Neutrophil (primary cell): ENCODE data around the gene HPSE2.

ENCODE experiments used
- H3K27ac ChIP-seq: fragments of 200-600 bp; sonication (generic); 2 replicates; pipeline ENCODE4 v1.5.1; 2016; ENCODE audit warnings: mild to moderate bottlenecking, moderate library complexity
- H3K27me3 ChIP-seq: fragments of 200-600 bp; sonication (generic); 2 replicates; pipeline ENCODE4 v1.6.0; 2016; ENCODE audit warnings: mild to moderate bottlenecking
- H3K36me3 ChIP-seq: fragments of 200-600 bp; sonication (generic); 2 replicates; pipeline ENCODE4 v1.5.1; 2017
- H3K4me1 ChIP-seq, 2 experiments: fragments of 200-600 bp in 1 of 2; sonication (generic) in 1 of 2; 1 replicate in 1 of 2; 2 replicates in 1 of 2; pipeline versions ENCODE4 v1.5.1 to v1.6.1; 2013 to 2016; ENCODE audit warnings: low read depth in 1 of 2, low read length in 1 of 2, mild to moderate bottlenecking in 1 of 2, moderate library complexity in 1 of 2; ENCODE audit not compliant: control insufficient read depth in 1 of 2, insufficient read depth in 1 of 2
- H3K4me3 ChIP-seq, 2 experiments: fragments of 200-600 bp in 1 of 2; sonication (generic) in 1 of 2; 1 replicate in 1 of 2; 2 replicates in 1 of 2; pipeline ENCODE4 v1.5.1; 2013 to 2016; ENCODE audit warnings: low read depth in 1 of 2, low read length in 1 of 2, mild to moderate bottlenecking in 1 of 2, moderate library complexity in 1 of 2
- H3K9me3 ChIP-seq: fragments of 200-600 bp; sonication (generic); 2 replicates; pipeline ENCODE4 v1.5.1; 2016
- TF ChIP-seq, protein P1 (sequence below): fragments of 200-600 bp; sonication (generic); IDR thresholded peaks from 2 replicates; pipeline ENCODE4 v1.5.1; 2016; ENCODE audit warnings: antibody characterized with exemption

HPSE2 gene

DNA sequence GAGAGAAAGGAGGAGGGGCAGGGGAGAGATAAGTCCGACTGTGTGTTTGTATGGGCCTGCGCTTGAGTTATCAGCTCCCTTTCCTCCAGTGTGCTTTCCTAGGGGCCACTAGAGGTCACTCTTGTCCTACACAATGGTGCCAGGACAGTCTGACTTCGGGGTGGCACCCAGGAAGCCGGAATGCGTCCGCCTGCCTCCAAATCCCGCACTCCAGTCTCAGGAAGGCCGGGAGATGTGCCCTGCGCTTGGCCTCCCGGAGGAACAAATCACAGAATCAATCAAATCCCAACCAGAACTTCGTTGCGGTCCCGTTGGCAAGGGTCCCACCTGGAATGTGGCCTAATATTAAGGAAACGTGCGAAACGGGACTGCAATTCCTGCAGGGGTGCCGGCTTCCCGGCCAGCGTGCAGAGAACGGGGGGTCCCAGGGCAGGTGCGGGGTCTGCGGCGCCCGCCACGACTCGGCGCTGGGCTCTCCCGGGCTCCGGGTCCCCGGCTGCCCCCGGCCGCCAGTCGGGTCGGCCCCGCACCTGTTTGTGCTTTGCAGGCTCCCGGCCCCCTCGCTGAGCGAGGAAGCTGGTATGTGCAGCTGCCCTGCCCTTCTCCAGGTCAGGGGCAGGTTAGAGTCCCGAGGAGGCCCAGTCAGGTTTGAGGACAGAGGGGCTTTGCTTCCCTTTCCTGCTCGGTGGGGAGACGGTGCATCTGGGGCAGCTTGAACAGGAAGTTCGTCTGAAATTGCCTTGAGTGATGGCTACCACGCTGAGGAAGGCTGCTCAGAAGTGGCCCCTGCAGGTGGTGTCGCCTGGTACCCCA is 767.9 kb downstream of the HPSE2 start:
- Histone ChIP-seq H3K4me3 (peak overlapping the region; percentile 39 to 56), H3K27me3 (peaks cover 74% of the 10 kb centered on the region), H3K4me1 (peaks cover 5 to 7% of the 10 kb centered on the region in 2 experiments), H3K27ac (no peak overlapping the region), H3K9me3 (no peaks in the 10 kb centered on the region), H3K36me3 (no peaks in the 10 kb centered on the region)
- TF ChIP-seq, protein P1, sequence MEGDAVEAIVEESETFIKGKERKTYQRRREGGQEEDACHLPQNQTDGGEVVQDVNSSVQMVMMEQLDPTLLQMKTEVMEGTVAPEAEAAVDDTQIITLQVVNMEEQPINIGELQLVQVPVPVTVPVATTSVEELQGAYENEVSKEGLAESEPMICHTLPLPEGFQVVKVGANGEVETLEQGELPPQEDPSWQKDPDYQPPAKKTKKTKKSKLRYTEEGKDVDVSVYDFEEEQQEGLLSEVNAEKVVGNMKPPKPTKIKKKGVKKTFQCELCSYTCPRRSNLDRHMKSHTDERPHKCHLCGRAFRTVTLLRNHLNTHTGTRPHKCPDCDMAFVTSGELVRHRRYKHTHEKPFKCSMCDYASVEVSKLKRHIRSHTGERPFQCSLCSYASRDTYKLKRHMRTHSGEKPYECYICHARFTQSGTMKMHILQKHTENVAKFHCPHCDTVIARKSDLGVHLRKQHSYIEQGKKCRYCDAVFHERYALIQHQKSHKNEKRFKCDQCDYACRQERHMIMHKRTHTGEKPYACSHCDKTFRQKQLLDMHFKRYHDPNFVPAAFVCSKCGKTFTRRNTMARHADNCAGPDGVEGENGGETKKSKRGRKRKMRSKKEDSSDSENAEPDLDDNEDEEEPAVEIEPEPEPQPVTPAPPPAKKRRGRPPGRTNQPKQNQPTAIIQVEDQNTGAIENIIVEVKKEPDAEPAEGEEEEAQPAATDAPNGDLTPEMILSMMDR: peak; percentile 34

DNA sequence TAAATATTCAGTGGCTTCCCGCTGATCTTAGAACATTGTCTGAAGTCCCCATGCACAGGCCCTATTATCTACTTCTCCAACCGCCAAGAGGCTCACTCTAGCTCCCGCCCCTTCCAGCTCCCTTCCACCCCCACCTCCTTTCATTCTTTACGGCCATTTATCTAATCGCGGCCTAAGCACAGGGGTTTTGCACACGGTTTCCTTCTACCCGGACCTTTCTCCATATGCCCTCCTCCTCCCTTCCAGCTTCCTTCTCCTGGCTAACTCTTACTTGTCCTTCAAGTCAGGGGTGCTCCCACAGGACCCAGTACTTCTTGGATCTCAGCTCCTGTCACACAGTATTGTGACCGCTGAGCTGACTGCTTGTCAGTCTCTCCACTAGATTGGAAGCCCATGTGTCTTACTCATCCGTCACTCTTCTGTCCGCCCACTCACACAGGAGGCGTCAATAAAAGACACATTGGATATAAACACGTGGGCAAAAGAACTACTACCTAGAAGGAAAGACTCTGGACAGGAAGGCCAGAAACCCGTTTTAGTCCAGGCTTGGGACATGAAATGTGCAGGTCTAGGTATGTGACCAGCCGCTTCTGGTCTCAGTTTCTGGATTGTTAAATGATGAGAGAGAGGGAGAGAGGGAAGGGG is 768.7 kb downstream of the HPSE2 start:
- Histone ChIP-seq H3K9me3 (no peaks in the 10 kb centered on the region), H3K4me1 (peaks cover 5 to 7% of the 10 kb centered on the region in 2 experiments), H3K27me3 (peaks cover 69% of the 10 kb centered on the region), H3K36me3 (no peaks in the 10 kb centered on the region), H3K27ac (no peak overlapping the region), H3K4me3 (peak overlapping the region in 1 of 2 experiments; percentile 56)
- TF ChIP-seq, protein P1: no peak

DNA sequence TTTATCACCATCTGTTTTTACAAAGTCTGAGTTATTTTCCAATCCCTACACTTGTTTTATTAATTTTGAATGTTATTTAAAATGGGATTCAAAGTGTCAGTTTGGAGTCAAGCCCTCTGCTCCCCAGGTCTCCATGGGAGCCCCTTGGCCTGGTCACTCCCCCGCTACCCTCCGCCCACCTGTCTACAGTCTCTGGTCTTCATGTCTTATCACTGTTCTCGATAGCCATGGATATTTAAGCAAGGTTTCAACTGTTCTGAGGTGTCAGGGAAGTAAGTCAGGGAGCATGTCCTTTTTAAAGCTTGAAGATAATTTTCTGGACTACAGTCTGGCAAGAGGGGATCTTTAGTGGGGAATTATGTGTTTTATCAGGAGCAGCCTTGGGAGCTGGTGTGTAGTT is 769.8 kb downstream of the HPSE2 start:
- Histone ChIP-seq H3K9me3 (no peaks in the 10 kb centered on the region), H3K4me3 (no peak overlapping the region), H3K27ac (no peak overlapping the region), H3K27me3 (peaks cover 58% of the 10 kb centered on the region), H3K36me3 (no peaks in the 10 kb centered on the region), H3K4me1 (peaks cover 5 to 7% of the 10 kb centered on the region in 2 experiments)
- TF ChIP-seq, protein P1: no peak

DNA sequence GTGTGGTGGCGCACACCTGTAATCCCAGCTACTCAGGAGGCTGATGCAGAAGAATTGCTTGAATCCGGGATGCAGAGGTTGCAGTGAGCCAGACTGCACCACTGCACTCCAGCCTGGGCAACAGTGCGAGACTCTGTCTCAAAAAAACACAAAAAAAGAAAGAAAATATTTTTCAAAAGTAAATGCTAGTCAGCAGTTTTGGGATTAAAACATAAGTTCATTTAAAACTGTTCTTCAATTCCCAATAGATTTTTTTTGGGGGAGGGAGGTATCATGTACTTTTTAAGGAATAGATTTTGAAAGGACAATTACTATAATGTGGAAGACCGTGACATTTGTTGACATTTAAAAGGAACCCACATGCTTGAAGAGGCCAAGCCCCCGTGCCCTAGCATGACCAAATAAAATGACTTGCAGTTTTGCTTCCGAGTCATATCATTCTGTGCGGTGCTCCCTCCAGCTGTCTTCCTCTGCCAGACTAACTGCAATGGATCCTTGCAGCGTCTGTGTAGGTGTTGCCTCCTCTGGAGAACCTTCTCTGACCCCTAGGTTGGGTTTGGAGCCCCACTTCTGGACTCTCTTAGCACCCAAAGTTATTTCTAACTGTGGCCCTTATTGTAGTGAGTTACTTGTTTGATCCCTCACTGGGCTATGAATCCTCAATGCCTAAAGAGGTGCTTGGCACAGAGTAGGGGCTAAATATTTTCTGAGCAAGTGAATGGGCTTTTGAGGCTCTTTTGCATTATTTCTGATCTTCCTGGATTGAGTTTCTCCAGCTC is 771.5 kb downstream of the HPSE2 start:
- no peak overlapping the region for H3K27ac ChIP-seq
- peaks cover 41% of the 10 kb centered on the region for H3K27me3 ChIP-seq
- TF ChIP-seq, protein P1: no peak

GRCh38 chr10:98463016-98463415 is 772.6 kb downstream of the HPSE2 start:
- peaks cover 5 to 7% of the 10 kb centered on the region in 2 experiments for H3K4me1 ChIP-seq
- TF ChIP-seq, protein P1: no peak
- no peaks in the 10 kb centered on the region for H3K9me3 ChIP-seq

More for the DNA sequence above, 771.5 kb downstream of the HPSE2 start:
- no peak overlapping the region for H3K4me3 ChIP-seq
- H3K9me3 ChIP-seq: no peaks in the 10 kb centered on the region
- no peaks in the 10 kb centered on the region for H3K36me3 ChIP-seq
- peaks cover 5 to 7% of the 10 kb centered on the region in 2 experiments for H3K4me1 ChIP-seq

More at GRCh38 chr10:98463016-98463415, 772.6 kb downstream of the HPSE2 start:
- Histone ChIP-seq H3K27ac (no peak overlapping the region), H3K4me3 (no peak overlapping the region), H3K36me3 (no peaks in the 10 kb centered on the region), H3K27me3 (peaks cover 38% of the 10 kb centered on the region)
